ENCODE results near the gene MIEN1.

- TF ChIP-seq, protein P1, sequence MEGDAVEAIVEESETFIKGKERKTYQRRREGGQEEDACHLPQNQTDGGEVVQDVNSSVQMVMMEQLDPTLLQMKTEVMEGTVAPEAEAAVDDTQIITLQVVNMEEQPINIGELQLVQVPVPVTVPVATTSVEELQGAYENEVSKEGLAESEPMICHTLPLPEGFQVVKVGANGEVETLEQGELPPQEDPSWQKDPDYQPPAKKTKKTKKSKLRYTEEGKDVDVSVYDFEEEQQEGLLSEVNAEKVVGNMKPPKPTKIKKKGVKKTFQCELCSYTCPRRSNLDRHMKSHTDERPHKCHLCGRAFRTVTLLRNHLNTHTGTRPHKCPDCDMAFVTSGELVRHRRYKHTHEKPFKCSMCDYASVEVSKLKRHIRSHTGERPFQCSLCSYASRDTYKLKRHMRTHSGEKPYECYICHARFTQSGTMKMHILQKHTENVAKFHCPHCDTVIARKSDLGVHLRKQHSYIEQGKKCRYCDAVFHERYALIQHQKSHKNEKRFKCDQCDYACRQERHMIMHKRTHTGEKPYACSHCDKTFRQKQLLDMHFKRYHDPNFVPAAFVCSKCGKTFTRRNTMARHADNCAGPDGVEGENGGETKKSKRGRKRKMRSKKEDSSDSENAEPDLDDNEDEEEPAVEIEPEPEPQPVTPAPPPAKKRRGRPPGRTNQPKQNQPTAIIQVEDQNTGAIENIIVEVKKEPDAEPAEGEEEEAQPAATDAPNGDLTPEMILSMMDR (IDR thresholded peaks at IDR 0.05), result no peak
- TF ChIP-seq EZH2 (IDR thresholded peaks at IDR 0.05), result no peak
Observed at GRCh38 chr17:39703913-39704312, 26.4 kb downstream of the MIEN1 start.

All from neural progenitor cell (in vitro differentiated cells).